ENCODE results near the gene STK4.

GRCh38 chr20:44950368-44950767 is 15.9 kb upstream of the STK4 start:
- TF ChIP-seq CTCF (IDR thresholded peaks at IDR 0.05; ENCODE audit: extremely low read depth in 1 of 2, insufficient read depth in 1 of 2, low read depth in 1 of 2, low read length in 2 of 2) (no peak), POLR2A (IDR thresholded peaks at IDR 0.05; ENCODE audit: low read depth, low read length) (no peak), POLR2AphosphoS5 (IDR thresholded peaks at IDR 0.05; ENCODE audit: insufficient read depth, low read depth, low read length) (no peak), EZH2 (IDR thresholded peaks at IDR 0.05; ENCODE audit: borderline replicate concordance, low read depth, low read length, severe bottlenecking) (no peak), MAX (IDR thresholded peaks at IDR 0.05; ENCODE audit: insufficient read depth, insufficient read length) (no peak), FOS (IDR thresholded peaks at IDR 0.05; ENCODE audit: borderline replicate concordance, insufficient read depth, low read length) (no peak), MYC (IDR thresholded peaks at IDR 0.05; ENCODE audit: low read depth, low read length) (no peak), GATA2 (IDR thresholded peaks at IDR 0.05; ENCODE audit: insufficient read depth, insufficient read length, low read depth, low read length) (no peak)

Measured in endothelial cell of umbilical vein (primary cell).